Middle frontal gyrus (tissue), 1 donor: ENCODE results near the gene SLC41A3.

Source experiments
- DNase-seq: peaks from one replicate; pipeline ENCODE4 v3.0.0-alpha.2; 2015; ENCODE audit warnings: low spot score; ENCODE audit errors: extremely low spot score

The SLC41A3 gene

GRCh38 chr3:126026761-126027160 is 57.2 kb downstream of the SLC41A3 start:
- DNase-seq, result no peak

- DNase-seq, result no peak
Measured at GRCh38 chr3:126026277-126026751, 57.6 kb downstream of the SLC41A3 start.

- no peak for DNase-seq
Measured at GRCh38 chr3:126025862-126026261, 58.1 kb downstream of the SLC41A3 start.

GRCh38 chr3:126025116-126025729 is 58.7 kb downstream of the SLC41A3 start:
- DNase-seq, result no peak

- DNase-seq, result no peak
Measured at GRCh38 chr3:126024049-126024854, 59.7 kb downstream of the SLC41A3 start.

- no peak for DNase-seq
Measured at GRCh38 chr3:126023390-126023789, 60.5 kb downstream of the SLC41A3 start.

- no peak for DNase-seq
Measured at GRCh38 chr3:126022741-126023359, 61.1 kb downstream of the SLC41A3 start.

GRCh38 chr3:126021702-126022101 is 62.2 kb downstream of the SLC41A3 start:
- DNase-seq, result no peak

GRCh38 chr3:126021224-126021623 is 62.7 kb downstream of the SLC41A3 start:
- no peak for DNase-seq

- DNase-seq, result no peak
Measured at GRCh38 chr3:126019683-126020082, 64.2 kb downstream of the SLC41A3 start.

GRCh38 chr3:126018995-126019394 is 64.9 kb downstream of the SLC41A3 start:
- DNase-seq, result no peak

- no peak for DNase-seq
Measured at GRCh38 chr3:126018545-126018944, 65.4 kb downstream of the SLC41A3 start.

- no peak for DNase-seq
Measured at GRCh38 chr3:126017362-126017761, 66.6 kb downstream of the SLC41A3 start.

GRCh38 chr3:126016616-126017015 is 67.3 kb downstream of the SLC41A3 start:
- no peak for DNase-seq

GRCh38 chr3:126015075-126015474 is 68.8 kb downstream of the SLC41A3 start:
- no peak for DNase-seq

GRCh38 chr3:126014252-126014651 is 69.7 kb downstream of the SLC41A3 start:
- no peak for DNase-seq

- DNase-seq, result no peak
Measured at GRCh38 chr3:126013751-126014156, 70.2 kb downstream of the SLC41A3 start.

- no peak for DNase-seq
Measured at GRCh38 chr3:126009181-126009580, 74.7 kb downstream of the SLC41A3 start.

- DNase-seq, result no peak
Measured at GRCh38 chr3:126008219-126008618, 75.7 kb downstream of the SLC41A3 start.

- no peak for DNase-seq
Measured at GRCh38 chr3:126005951-126006350, 78.0 kb downstream of the SLC41A3 start.

GRCh38 chr3:126004692-126005091 is 79.2 kb downstream of the SLC41A3 start:
- no peak for DNase-seq

- DNase-seq, result no peak
Measured at GRCh38 chr3:126004217-126004616, 79.7 kb downstream of the SLC41A3 start.
